ENCODE measurements around the gene SP4.

Gene SP4

GRCh38 chr7:21443149-21443841 is 15.4 kb downstream of the SP4 start:
- DNase-seq (ENCODE audit: low read depth), result no peak

GRCh38 chr7:21448974-21449373 is 21.1 kb downstream of the SP4 start:
- no peak for DNase-seq (ENCODE audit: low read depth)

GRCh38 chr7:21450076-21450475 is 22.2 kb downstream of the SP4 start:
- no peak for DNase-seq (ENCODE audit: low read depth)

- DNase-seq (ENCODE audit: low read depth), result no peak
Measured at GRCh38 chr7:21450941-21451340, 23.1 kb downstream of the SP4 start.

- no peak for DNase-seq (ENCODE audit: low read depth)
Measured at GRCh38 chr7:21454182-21454581, 26.3 kb downstream of the SP4 start.

- no peak for DNase-seq (ENCODE audit: low read depth)
Measured at GRCh38 chr7:21454906-21455305, 27.0 kb downstream of the SP4 start.

GRCh38 chr7:21461282-21461681 is 33.4 kb downstream of the SP4 start:
- no peak for DNase-seq (ENCODE audit: low read depth)

- no peak for DNase-seq (ENCODE audit: low read depth)
Measured at GRCh38 chr7:21462081-21462480, 34.2 kb downstream of the SP4 start.

GRCh38 chr7:21463524-21463923 is 35.6 kb downstream of the SP4 start:
- no peak for DNase-seq (ENCODE audit: low read depth)

GRCh38 chr7:21468969-21469368 is 41.1 kb downstream of the SP4 start:
- DNase-seq (ENCODE audit: low read depth), result no peak

- DNase-seq (ENCODE audit: low read depth), result no peak
Measured at GRCh38 chr7:21469894-21470293, 42.0 kb downstream of the SP4 start.

- DNase-seq (ENCODE audit: low read depth), result no peak
Measured at GRCh38 chr7:21472029-21472428, 44.1 kb downstream of the SP4 start.

GRCh38 chr7:21476429-21476828 is 48.5 kb downstream of the SP4 start:
- no peak for DNase-seq (ENCODE audit: low read depth)

- no peak for DNase-seq (ENCODE audit: low read depth)
Measured at GRCh38 chr7:21480693-21481403, 53.0 kb downstream of the SP4 start.

- DNase-seq (ENCODE audit: low read depth), result no peak
Measured at GRCh38 chr7:21486511-21486910, 58.6 kb downstream of the SP4 start.

GRCh38 chr7:21495731-21496130 is 67.8 kb downstream of the SP4 start:
- DNase-seq (ENCODE audit: low read depth), result no peak

GRCh38 chr7:21497072-21497471 is 69.2 kb downstream of the SP4 start:
- DNase-seq (ENCODE audit: low read depth), result no peak

GRCh38 chr7:21500117-21500832 is 72.4 kb downstream of the SP4 start:
- no peak for DNase-seq (ENCODE audit: low read depth)

GRCh38 chr7:21504021-21504420 is 76.1 kb downstream of the SP4 start:
- DNase-seq (ENCODE audit: low read depth), result no peak

GRCh38 chr7:21507627-21508343 is 79.9 kb downstream of the SP4 start:
- peak; percentile 17 for DNase-seq (ENCODE audit: low read depth)

GRCh38 chr7:21508538-21508937 is 80.7 kb downstream of the SP4 start:
- no peak for DNase-seq (ENCODE audit: low read depth)

- DNase-seq (ENCODE audit: low read depth), result no peak
Measured at GRCh38 chr7:21514062-21514461, 86.2 kb downstream of the SP4 start.

GRCh38 chr7:21524680-21525079 is 96.8 kb downstream of the SP4 start:
- no peak for DNase-seq (ENCODE audit: low read depth)

Measured in HS-27A (cell line).